ENCODE data around the gene SLC26A1. TPM values are rescaled to one million over a fixed set of nuclear protein-coding genes. Genes with fewer than 3 reads are reported as not detected.
A peak's percentile ranks its signal among the peaks of the same experiment; 100 is the strongest.

The SLC26A1 gene
- total RNA-seq, 1 experiment from 2014 or later: 0.22 TPM

DNA sequence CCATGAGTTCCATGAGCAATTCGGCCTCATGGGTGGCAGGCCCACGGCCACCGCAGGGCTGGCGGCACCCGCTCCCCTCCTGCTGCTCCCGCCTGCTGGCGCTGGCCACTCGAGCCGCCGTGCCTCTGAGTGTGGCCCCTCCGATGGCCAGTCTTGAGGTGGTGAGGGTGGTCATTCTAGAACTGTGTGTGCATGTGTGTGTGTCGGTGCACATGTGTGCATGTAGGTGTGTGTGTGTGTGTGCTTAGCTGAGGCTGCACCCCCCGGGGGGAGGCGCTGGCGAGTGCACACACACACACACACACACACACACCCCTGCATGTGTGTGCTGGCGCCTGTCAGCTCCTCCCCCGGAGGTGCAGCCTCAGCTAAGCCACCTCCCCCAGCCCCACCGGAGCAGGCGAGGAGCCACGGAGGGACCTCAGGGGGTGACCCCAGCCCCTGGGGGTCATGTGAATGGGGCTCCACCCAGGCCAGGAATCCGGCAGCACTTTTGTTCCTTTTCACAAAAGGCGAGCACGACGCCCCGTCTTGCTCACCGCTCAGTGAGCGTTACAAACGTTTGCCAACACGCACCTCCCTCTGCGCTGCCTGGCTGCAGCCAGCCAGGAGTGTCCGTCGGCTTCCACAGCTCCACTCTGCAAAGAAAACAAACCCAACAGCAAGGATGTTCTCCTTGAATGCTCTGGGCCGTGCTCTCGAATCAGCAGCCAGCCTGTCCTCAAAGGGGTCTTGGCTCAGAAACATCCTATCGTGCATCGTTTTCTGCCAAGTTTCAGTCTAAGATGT is 48.1 kb upstream of the SLC26A1 start:
- Histone ChIP-seq H3K9me2 (ENCODE audit: insufficient read depth) (no peaks in the 10 kb centered on the region), H3K4me1 (ENCODE audit: control insufficient read depth in 1 of 2, insufficient read depth in 2 of 2, low read length in 2 of 2) (peaks cover 58 to 77% of the 10 kb centered on the region in 2 experiments), H3K27me3 (ENCODE audit: insufficient read depth, low read length) (no peaks in the 10 kb centered on the region), H3K36me3 (ENCODE audit: control insufficient read depth in 1 of 2, insufficient read depth in 2 of 2, low read length in 2 of 2) (no peaks in the 10 kb centered on the region), H4K20me1 (ENCODE audit: insufficient read depth) (no peaks in the 10 kb centered on the region), H3K4me2 (ENCODE audit: low read length) (peak overlapping the region; percentile 69), H3K79me2 (ENCODE audit: insufficient read depth, low read length) (no peaks in the 10 kb centered on the region), H3K27ac (ENCODE audit: low read depth, low read length) (peak overlapping the region; percentile 65), H2AFZ (ENCODE audit: low read depth, low read length, poor library complexity, severe bottlenecking) (peak overlapping the region; percentile 16), H3K4me3 (replicated peaks in 1 of 2; ENCODE audit: low read depth in 1 of 2, low read length in 2 of 2) (peak overlapping the region in 1 of 2 experiments; percentile 33; a peak in 1 of 4 replicates), H3K9ac (ENCODE audit: low read length) (peak overlapping the region; percentile 41; the same call in 1 of the 2 replicates), H3K9me3 (ENCODE audit: control insufficient read depth in 1 of 2, insufficient read depth in 1 of 2, low read depth in 1 of 2, low read length in 2 of 2) (no peaks in the 10 kb centered on the region)
- RAD21 ChIA-PET (ENCODE audit: low non-redundant PET in 1 of 2, low total read pairs in 2 of 2, uncharacterized antibody in 2 of 2, unreplicated experiment in 2 of 2): no interaction called here
- POLR2A ChIA-PET: no interaction called here
- ATAC-seq: 0 out of 2 replicates have a peak, but pooled peaks have one; percentile 10
- no peak for TF ChIP-seq CEBPB (IDR thresholded peaks at IDR 0.05; ENCODE audit: low read depth)
- no peak for TF ChIP-seq ZNF274 (IDR thresholded peaks at IDR 0.05; ENCODE audit: low read depth, low read length)
- TF ChIP-seq, protein P1, sequence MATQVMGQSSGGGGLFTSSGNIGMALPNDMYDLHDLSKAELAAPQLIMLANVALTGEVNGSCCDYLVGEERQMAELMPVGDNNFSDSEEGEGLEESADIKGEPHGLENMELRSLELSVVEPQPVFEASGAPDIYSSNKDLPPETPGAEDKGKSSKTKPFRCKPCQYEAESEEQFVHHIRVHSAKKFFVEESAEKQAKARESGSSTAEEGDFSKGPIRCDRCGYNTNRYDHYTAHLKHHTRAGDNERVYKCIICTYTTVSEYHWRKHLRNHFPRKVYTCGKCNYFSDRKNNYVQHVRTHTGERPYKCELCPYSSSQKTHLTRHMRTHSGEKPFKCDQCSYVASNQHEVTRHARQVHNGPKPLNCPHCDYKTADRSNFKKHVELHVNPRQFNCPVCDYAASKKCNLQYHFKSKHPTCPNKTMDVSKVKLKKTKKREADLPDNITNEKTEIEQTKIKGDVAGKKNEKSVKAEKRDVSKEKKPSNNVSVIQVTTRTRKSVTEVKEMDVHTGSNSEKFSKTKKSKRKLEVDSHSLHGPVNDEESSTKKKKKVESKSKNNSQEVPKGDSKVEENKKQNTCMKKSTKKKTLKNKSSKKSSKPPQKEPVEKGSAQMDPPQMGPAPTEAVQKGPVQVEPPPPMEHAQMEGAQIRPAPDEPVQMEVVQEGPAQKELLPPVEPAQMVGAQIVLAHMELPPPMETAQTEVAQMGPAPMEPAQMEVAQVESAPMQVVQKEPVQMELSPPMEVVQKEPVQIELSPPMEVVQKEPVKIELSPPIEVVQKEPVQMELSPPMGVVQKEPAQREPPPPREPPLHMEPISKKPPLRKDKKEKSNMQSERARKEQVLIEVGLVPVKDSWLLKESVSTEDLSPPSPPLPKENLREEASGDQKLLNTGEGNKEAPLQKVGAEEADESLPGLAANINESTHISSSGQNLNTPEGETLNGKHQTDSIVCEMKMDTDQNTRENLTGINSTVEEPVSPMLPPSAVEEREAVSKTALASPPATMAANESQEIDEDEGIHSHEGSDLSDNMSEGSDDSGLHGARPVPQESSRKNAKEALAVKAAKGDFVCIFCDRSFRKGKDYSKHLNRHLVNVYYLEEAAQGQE (IDR thresholded peaks at IDR 0.05; ENCODE audit: low read depth): no peak
- no peak for TF ChIP-seq EGR1 (IDR thresholded peaks at IDR 0.05; ENCODE audit: low read depth)
- no peak for TF ChIP-seq SIN3A (IDR thresholded peaks at IDR 0.05; ENCODE audit: low read depth)
- no peak for TF ChIP-seq JUND (IDR thresholded peaks at IDR 0.05)
- intact Hi-C loops (cut with micrococcal nuclease): no loop called here
- DNase-seq (ENCODE audit: low read depth, low spot score): no peak
- CTCF ChIA-PET: no interaction called here
- no TSS peak for BruUV-seq (replicated peaks)
